ENCODE results near the gene C10orf90. TPM values are rescaled to one million over a fixed set of nuclear protein-coding genes. Genes with fewer than 3 reads are reported as not detected.

The C10orf90 gene
- total RNA-seq, 1 experiment from 2014 or later: 0.67 TPM

DNA sequence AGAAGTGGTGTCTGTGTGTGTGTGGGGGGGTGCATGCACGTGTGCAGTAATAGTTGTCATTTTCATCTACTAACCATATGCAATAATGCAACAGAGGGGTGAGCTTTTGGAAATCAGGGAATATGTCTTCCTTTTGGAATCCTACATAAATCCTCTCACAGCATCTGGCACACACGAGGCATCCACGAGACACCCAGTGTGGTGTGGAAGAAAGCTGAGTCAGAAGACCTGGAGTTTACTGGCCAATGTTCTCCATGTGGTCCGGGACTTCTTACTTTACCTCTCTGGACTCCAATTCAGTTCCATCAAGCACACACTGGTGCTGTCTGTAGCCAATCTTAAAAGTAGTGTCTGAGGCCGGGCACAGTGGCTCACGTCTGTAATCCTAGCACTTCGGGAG is 43.1 kb upstream of the C10orf90 start:
- H3K27me3 ChIP-seq (ENCODE audit: control insufficient read depth, insufficient read depth, low read length): peaks cover 21% of the 10 kb centered on the region
- H3K36me3 ChIP-seq (ENCODE audit: control insufficient read depth, insufficient read depth, low read length): no peaks in the 10 kb centered on the region
- DNase-seq (ENCODE audit: low read depth, low spot score) (no peak), ATAC-seq (no peak)
- H3K4me1 ChIP-seq (ENCODE audit: control insufficient read depth, insufficient read depth, low read length): no peaks in the 10 kb centered on the region
- in situ Hi-C loops (cut with HindIII; ENCODE audit: low pct_unique_long_range_greater_than_20kb, low sequenced_read_pairs): no loop called here
- intact Hi-C loops (cut with micrococcal nuclease; ENCODE audit: unreplicated experiment): no loop called here
- no TSS peak for BruUV-seq (replicated peaks)
- no peak for TF ChIP-seq SIN3A (IDR thresholded peaks at IDR 0.05; ENCODE audit: borderline replicate concordance, insufficient read depth, low read depth, low read length)
- TF ChIP-seq, protein P1, sequence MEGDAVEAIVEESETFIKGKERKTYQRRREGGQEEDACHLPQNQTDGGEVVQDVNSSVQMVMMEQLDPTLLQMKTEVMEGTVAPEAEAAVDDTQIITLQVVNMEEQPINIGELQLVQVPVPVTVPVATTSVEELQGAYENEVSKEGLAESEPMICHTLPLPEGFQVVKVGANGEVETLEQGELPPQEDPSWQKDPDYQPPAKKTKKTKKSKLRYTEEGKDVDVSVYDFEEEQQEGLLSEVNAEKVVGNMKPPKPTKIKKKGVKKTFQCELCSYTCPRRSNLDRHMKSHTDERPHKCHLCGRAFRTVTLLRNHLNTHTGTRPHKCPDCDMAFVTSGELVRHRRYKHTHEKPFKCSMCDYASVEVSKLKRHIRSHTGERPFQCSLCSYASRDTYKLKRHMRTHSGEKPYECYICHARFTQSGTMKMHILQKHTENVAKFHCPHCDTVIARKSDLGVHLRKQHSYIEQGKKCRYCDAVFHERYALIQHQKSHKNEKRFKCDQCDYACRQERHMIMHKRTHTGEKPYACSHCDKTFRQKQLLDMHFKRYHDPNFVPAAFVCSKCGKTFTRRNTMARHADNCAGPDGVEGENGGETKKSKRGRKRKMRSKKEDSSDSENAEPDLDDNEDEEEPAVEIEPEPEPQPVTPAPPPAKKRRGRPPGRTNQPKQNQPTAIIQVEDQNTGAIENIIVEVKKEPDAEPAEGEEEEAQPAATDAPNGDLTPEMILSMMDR (IDR thresholded peaks at IDR 0.05): no peak
- no peak for TF ChIP-seq TCF7L2 (IDR thresholded peaks at IDR 0.05; ENCODE audit: low read depth, low read length)
- TF ChIP-seq POLR2AphosphoS5 (IDR thresholded peaks at IDR 0.05; ENCODE audit: low read depth, low read length): no peak
- TF ChIP-seq, protein P2, sequence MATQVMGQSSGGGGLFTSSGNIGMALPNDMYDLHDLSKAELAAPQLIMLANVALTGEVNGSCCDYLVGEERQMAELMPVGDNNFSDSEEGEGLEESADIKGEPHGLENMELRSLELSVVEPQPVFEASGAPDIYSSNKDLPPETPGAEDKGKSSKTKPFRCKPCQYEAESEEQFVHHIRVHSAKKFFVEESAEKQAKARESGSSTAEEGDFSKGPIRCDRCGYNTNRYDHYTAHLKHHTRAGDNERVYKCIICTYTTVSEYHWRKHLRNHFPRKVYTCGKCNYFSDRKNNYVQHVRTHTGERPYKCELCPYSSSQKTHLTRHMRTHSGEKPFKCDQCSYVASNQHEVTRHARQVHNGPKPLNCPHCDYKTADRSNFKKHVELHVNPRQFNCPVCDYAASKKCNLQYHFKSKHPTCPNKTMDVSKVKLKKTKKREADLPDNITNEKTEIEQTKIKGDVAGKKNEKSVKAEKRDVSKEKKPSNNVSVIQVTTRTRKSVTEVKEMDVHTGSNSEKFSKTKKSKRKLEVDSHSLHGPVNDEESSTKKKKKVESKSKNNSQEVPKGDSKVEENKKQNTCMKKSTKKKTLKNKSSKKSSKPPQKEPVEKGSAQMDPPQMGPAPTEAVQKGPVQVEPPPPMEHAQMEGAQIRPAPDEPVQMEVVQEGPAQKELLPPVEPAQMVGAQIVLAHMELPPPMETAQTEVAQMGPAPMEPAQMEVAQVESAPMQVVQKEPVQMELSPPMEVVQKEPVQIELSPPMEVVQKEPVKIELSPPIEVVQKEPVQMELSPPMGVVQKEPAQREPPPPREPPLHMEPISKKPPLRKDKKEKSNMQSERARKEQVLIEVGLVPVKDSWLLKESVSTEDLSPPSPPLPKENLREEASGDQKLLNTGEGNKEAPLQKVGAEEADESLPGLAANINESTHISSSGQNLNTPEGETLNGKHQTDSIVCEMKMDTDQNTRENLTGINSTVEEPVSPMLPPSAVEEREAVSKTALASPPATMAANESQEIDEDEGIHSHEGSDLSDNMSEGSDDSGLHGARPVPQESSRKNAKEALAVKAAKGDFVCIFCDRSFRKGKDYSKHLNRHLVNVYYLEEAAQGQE (IDR thresholded peaks at IDR 0.05; ENCODE audit: insufficient read depth in 1 of 2, low read depth in 2 of 2, low read length in 1 of 2): no peak
- CTCF ChIA-PET: no interaction called here
- POLR2A ChIA-PET: interaction anchor here (0.6 kb wide), 1 partner anchor 62 kb away, joined by 3 read pairs; no protein-coding TSS in a partner anchor
- no peak overlapping the region for H3K27ac ChIP-seq (ENCODE audit: low read length)
- no peak overlapping the region for H3K4me3 ChIP-seq (ENCODE audit: low read depth in 2 of 2, low read length in 2 of 2)
- H3K9me3 ChIP-seq (ENCODE audit: control insufficient read depth, insufficient read depth, low read depth, low read length): peaks cover 3% of the 10 kb centered on the region; the same call in 1 of the 2 replicates

DNA sequence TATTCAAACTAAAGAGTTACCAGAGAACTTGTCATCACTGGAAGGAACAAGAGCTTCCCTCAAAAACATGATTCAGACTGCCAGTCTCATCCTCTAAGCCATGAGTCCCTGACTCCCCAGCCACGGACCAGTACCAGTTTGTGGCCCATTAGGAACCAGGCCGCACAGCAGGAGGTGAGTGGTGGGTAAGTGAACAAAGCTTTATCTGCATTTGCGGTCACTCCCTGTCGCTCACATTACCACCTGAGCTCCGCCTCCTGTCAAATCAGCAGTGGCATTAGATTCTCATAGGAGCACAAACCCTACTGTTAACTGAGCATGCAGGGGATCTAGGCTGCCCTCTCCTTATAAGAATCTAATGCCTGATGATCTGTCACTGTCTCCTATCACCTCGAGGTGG is 42.2 kb upstream of the C10orf90 start:
- POLR2A ChIA-PET: no interaction called here
- no peaks in the 10 kb centered on the region for H3K4me1 ChIP-seq (ENCODE audit: control insufficient read depth, insufficient read depth, low read length)
- CTCF ChIA-PET: no interaction called here
- no peaks in the 10 kb centered on the region for H3K36me3 ChIP-seq (ENCODE audit: control insufficient read depth, insufficient read depth, low read length)
- H3K27me3 ChIP-seq (ENCODE audit: control insufficient read depth, insufficient read depth, low read length): peaks cover 17% of the 10 kb centered on the region
- intact Hi-C loops (cut with micrococcal nuclease; ENCODE audit: unreplicated experiment): no loop called here
- H3K27ac ChIP-seq (ENCODE audit: low read length): no peak overlapping the region
- H3K4me3 ChIP-seq (ENCODE audit: low read depth in 2 of 2, low read length in 2 of 2): no peak overlapping the region
- in situ Hi-C loops (cut with HindIII; ENCODE audit: low pct_unique_long_range_greater_than_20kb, low sequenced_read_pairs): no loop called here
- peaks cover 3% of the 10 kb centered on the region; the same call in 1 of the 2 replicates for H3K9me3 ChIP-seq (ENCODE audit: control insufficient read depth, insufficient read depth, low read depth, low read length)
- BruUV-seq (replicated peaks): no TSS peak
- ATAC-seq (no peak), DNase-seq (ENCODE audit: low read depth, low spot score) (no peak)
- TF ChIP-seq TCF7L2 (IDR thresholded peaks at IDR 0.05; ENCODE audit: low read depth, low read length) (no peak), SIN3A (IDR thresholded peaks at IDR 0.05; ENCODE audit: borderline replicate concordance, insufficient read depth, low read depth, low read length) (no peak), POLR2AphosphoS5 (IDR thresholded peaks at IDR 0.05; ENCODE audit: low read depth, low read length) (no peak)
- TF ChIP-seq, protein P1 (IDR thresholded peaks at IDR 0.05): no peak
- TF ChIP-seq, protein P2 (IDR thresholded peaks at IDR 0.05; ENCODE audit: insufficient read depth in 1 of 2, low read depth in 2 of 2, low read length in 1 of 2): no peak
